A549 treated with Mapracorat at 1 μM for 4 hours (cell line): Measurements from ENCODE around the gene IL17F. TPM values are rescaled to one million over a fixed set of nuclear protein-coding genes. Genes with fewer than 3 reads are reported as not detected.

Source experiments
- total RNA-seq: library from RNA; stranded (reverse); fragments of 200-300 nt; extraction: Qiagen RNA extraction; gene quantifications from 5 replicates; pipeline ENCODE4 v1.2.3, GENCODE V29; 2022

IL17F gene
- total RNA-seq: not detected in 5 replicates

DNA sequence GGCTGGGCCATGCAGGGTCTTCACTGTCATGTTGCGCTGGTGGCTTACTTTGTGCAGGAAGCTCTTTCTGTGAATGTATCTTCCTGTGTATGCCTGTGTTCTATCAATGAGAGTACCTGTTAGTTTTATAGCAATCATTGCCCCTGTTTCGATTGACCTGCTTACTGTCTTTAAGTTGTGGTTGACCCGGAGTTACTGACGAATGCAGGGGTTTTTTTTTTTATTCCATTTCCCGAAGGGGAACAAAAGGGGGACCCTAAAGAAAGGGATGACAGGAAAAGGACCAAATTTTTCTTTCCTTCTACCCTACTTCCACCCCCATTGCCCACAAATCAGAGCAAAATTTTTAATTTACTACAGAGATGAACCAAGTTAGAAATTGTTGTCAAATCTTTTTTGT, at the start of gene IL17F:
Gene IL17F (minus strand): TSS at position 101 of the 400 bp plus-strand sequence. CDS start 71 bp downstream, at position 30.

GRCh38 chr6:52284460-52285176, 40.3 kb upstream of the IL17F start, which contains the start of gene MCM3:
TSS of gene MCM3 (minus strand) at chr6:52284742. CDS start at chr6:52284674, 68 bp downstream.

Other genes with a start within 250 kb of the IL17F start
- gene PKHD1, start 156.9 kb downstream of the IL17F start, total RNA-seq: not detected in 5 replicates
- not detected in 5 replicates for gene IL17A, start 58.1 kb downstream of the IL17F start, total RNA-seq
- gene MCM3, start 40.2 kb upstream of the IL17F start, total RNA-seq: 75.1 to 84.7 TPM (median 77.1 TPM) in 5 replicates
- 0.91 to 1.5 TPM (median 1.1 TPM) in 5 replicates for gene PAQR8, start 117.7 kb upstream of the IL17F start, total RNA-seq
- gene EFHC1, start 175.8 kb upstream of the IL17F start, total RNA-seq: 10.6 to 16.2 TPM (median 11.2 TPM) in 5 replicates